ENCODE results near the gene MSX2. TPM values are rescaled to one million over a fixed set of nuclear protein-coding genes. Genes with fewer than 3 reads are reported as not detected.

MSX2 gene
- total and polyA plus RNA-seq, 2 of the 8 experiments (the other 6 are each of a cell fraction or from before 2014, with no cell fraction given) = 0.24 to 0.47 TPM

DNA sequence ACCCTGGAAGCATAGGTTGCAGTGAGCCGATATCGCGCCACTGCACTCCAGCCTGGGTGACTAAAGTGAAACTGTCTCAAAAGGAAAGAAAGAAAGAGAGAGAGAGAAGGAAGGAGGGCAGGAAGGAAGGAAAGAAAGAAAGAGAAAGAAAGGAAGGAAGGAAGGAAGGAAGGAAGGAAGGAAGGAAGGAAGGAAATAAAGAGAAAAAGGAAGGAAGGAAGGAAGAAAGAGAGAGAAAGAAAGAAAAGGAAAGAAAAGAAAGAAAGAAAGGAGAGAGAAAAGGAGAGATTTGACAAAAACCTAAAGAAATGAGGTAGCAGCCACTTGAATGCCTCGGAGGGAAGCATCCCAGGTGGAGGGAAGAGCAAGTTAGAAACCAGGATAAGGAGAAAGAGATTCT is 44.6 kb downstream of the MSX2 start (continued):
- TF ChIP-seq, protein P1, sequence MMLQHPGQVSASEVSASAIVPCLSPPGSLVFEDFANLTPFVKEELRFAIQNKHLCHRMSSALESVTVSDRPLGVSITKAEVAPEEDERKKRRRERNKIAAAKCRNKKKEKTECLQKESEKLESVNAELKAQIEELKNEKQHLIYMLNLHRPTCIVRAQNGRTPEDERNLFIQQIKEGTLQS (IDR thresholded peaks at IDR 0.05; ENCODE audit: insufficient read depth, low read depth, low read length) = no peak
- TF ChIP-seq CBX5 (IDR thresholded peaks at IDR 0.05; ENCODE audit: low read depth, low read length) (no peak), TAF1 (IDR thresholded peaks at IDR 0.05; ENCODE audit: low read depth, low read length) (no peak), SAP30 (IDR thresholded peaks at IDR 0.05; ENCODE audit: insufficient read depth, insufficient replicate concordance, low read length) (no peak), CHD2 (IDR thresholded peaks at IDR 0.05; ENCODE audit: low read length) (no peak), EGR1 (IDR thresholded peaks at IDR 0.05; ENCODE audit: borderline replicate concordance, low read depth, low read length) (no peak), JUND (IDR thresholded peaks at IDR 0.05; ENCODE audit: low read length) (no peak)
